Ovary (tissue), 9 donors: Measurements from ENCODE around the gene RAB43. TPM values are rescaled to one million over a fixed set of nuclear protein-coding genes. Genes with fewer than 3 reads are reported as not detected.
A peak's percentile ranks its signal among the peaks of the same experiment; 100 is the strongest.

Experiments used
- DNase-seq, 5 donors: peaks; one replicate each; pipeline ENCODE4 v3.0.0-alpha.2; 2019 to 2020
- H3K27ac ChIP-seq, 2 donors: fragments of 200-600 bp; one replicate each; pipeline versions ENCODE4 v1.5.1 to v1.8.0; 2019 to 2022
- H3K27me3 ChIP-seq: fragments of 200-600 bp; one replicate; pipeline ENCODE4 v1.8.0; 2022
- H3K36me3 ChIP-seq: fragments of 200-600 bp; sonication (generic); one replicate; pipeline ENCODE4 v1.5.1; 2019
- H3K4me1 ChIP-seq: one replicate; pipeline ENCODE4 v1.8.1; 2013; ENCODE audit warnings: mild to moderate bottlenecking, moderate library complexity; ENCODE audit not compliant: insufficient read depth
- H3K4me3 ChIP-seq: fragments of 200-600 bp; sonication (generic); one replicate; pipeline ENCODE4 v1.5.1; 2017
- H3K9me3 ChIP-seq, 2 donors: fragments of 200-600 bp in 1 of 2; sonication (generic) in 1 of 2; one replicate each; pipeline versions ENCODE4 v1.5.1 to v1.8.1; 2013 to 2019; ENCODE audit warnings: mild to moderate bottlenecking in 1 of 2, moderate library complexity in 1 of 2
- EP300 ChIP-seq: sonication (generic); formaldehyde crosslinking; IDR thresholded peaks from one replicate; pipeline ENCODE4 v1.6.1; 2017; ENCODE audit warnings: antibody characterized with exemption
- POLR2A ChIP-seq: fragments of 450-650 bp; IDR thresholded peaks from one replicate; pipeline ENCODE4 v1.6.1; 2017; ENCODE audit warnings: antibody characterized with exemption, mild to moderate bottlenecking, moderate library complexity
- WGBS, 3 donors: extraction: QIAGEN DNeasy Blood & Tissue Kit in 1 of 3; methylation state at CpG; one replicate each; pipeline versions ENCODE4 v1.1.5 to v1.1.7; 2013 to 2017; 5-methylcytosine and 5-hydroxymethylcytosine counted together
- intact Hi-C, 4 donors: fragments of 100-400 bp; cut with DNase I; formaldehyde crosslinking; loops; one replicate each; pipeline versions ENCODE4 v1.11.0 to v1.15.1; 2022 to 2023
- polyA plus RNA-seq, 2 donors: library from polyadenylated mRNA; stranded (reverse); fragments of 200-250 nt in 1 of 2; fragments of 350-450 nt in 1 of 2; fragmentation: Illumina TruSeq in 1 of 2; extraction: RNeasy Lipid Tissue Mini Kit (QIAGEN cat#74804) in 1 of 2; gene quantifications; one replicate each; pipeline ENCODE4 v1.2.3, GENCODE V29; 2013 to 2014
- total RNA-seq, 7 donors: library from RNA; depleted of rRNA in 2 of 7; stranded (reverse); fragments of >200 nt in 2 of 7; fragmentation: NEBNext Ultra II Directional in 3 of 7; extraction: Animal tissue kit (Norgen Biotek cat#: 25700) in 3 of 7; gene quantifications; one replicate each; pipeline versions ENCODE4 v1.1.0 to v1.2.4, GENCODE V29; 2016 to 2023
- TF ChIP-seq, protein P1 (sequence below), 3 donors: fragments of 450-650 bp in 2 of 3; fragments of 200-600 bp in 1 of 3; IDR thresholded peaks; one replicate each; pipeline versions ENCODE4 v1.5.1 to v1.8.0; 2016 to 2022; ENCODE audit warnings: antibody characterized with exemption in 3 of 3, mild to moderate bottlenecking in 1 of 3
- donor health status: DM: no; HTN: no; CAD: no; lungs with moderate emphysema.
- donor health status: DM: no; HTN: no; CAD: no.
- donor health status: Bipolar disorder and iron deficiency.
- donor health status: DM: yes; HTN: yes; CAD: no.
- donor health status: DM: no; HTN: no; CAD: no.
- donor health status: DM: yes; HTN: yes; CAD: no.

RAB43 gene
- total and polyA plus RNA-seq, 9 donors, result 0.88 to 37.7 (median 23.4) TPM

DNA sequence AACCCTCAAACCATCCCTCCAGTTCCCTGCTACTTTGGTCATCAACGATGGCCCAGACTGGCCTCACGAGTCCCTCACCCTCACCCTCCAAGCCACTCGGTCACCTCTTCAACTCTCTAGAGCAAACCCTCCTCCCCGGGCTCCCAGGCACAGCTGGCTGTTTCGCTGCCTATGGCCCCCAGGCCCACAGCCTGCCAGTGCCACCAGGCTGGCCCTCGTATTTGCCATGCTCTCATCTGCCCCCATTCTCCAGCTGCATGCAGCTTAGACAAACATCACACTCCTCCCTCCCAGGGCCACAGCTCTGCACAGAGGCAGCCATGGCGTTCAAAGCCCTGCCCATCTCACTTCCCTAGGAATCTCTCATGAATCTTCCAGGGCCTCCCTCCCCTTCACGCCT lies 13.8 kb downstream of the RAB43 start:
- TF ChIP-seq, protein P1, sequence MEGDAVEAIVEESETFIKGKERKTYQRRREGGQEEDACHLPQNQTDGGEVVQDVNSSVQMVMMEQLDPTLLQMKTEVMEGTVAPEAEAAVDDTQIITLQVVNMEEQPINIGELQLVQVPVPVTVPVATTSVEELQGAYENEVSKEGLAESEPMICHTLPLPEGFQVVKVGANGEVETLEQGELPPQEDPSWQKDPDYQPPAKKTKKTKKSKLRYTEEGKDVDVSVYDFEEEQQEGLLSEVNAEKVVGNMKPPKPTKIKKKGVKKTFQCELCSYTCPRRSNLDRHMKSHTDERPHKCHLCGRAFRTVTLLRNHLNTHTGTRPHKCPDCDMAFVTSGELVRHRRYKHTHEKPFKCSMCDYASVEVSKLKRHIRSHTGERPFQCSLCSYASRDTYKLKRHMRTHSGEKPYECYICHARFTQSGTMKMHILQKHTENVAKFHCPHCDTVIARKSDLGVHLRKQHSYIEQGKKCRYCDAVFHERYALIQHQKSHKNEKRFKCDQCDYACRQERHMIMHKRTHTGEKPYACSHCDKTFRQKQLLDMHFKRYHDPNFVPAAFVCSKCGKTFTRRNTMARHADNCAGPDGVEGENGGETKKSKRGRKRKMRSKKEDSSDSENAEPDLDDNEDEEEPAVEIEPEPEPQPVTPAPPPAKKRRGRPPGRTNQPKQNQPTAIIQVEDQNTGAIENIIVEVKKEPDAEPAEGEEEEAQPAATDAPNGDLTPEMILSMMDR (IDR thresholded peaks at IDR 0.05), result no peak
- TF ChIP-seq POLR2A (no peak), EP300 (no peak)
- Histone ChIP-seq H3K27ac (no peak overlapping the region), H3K36me3 (no peaks in the 10 kb centered on the region), H3K4me1 (peaks cover 22% of the 10 kb centered on the region), H3K27me3 (no peaks in the 10 kb centered on the region), H3K4me3 (no peak overlapping the region), H3K9me3 (no peaks in the 10 kb centered on the region)
- intact Hi-C loops, result no loop called here
- no peak for DNase-seq
- 83 to 89% (median 86%) methylated on average over 8 of the region's 8 CpGs for WGBS, 3 donors

DNA sequence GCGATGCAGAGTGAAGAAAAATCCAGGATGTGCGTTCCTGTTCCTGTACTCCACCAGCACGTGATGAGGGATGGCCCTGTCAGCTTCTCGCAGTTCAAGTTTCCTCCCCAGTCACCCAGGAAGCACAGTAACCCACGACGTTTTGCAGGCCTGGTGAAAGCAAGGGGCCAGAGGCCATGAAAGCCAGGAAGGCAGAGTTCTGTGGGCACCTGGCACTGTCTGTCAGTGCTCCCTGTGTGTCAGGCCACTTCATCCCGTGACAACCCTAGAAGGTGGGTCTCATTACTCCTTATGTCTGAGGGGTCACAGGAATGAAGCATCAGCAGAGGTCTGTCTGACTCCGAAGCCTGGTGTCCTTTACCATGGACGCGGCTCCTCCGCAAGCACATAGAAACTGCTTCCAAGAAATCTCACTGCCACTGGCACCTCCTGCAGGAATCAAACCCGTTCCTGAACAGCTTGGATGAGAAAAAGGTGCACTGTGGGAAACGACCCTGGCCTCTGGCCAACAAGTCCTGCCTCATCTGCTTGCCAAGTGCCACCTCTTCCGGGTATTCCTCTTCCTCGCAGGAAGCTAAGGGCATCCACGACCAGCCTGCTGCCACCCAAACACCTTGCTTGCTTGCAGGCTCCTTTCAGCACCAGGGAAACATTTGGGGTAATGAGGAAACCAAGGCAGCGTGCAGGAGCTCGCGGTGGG lies 14.6 kb downstream of the RAB43 start:
- H3K4me1 ChIP-seq, result peaks cover 20% of the 10 kb centered on the region
- H3K4me3 ChIP-seq, result no peak overlapping the region
- 64 to 70% (median 69%) methylated on average over 19 of the region's 19 CpGs for WGBS, 3 donors
- no peak for TF ChIP-seq POLR2A
- TF ChIP-seq, protein P1 (IDR thresholded peaks at IDR 0.05), result no peak
- no peaks in the 10 kb centered on the region for H3K36me3 ChIP-seq
- intact Hi-C loops, result no loop called here
- no peaks in the 10 kb centered on the region for H3K27me3 ChIP-seq
- no peaks in the 10 kb centered on the region for H3K9me3 ChIP-seq
- no peak for DNase-seq
- H3K27ac ChIP-seq, result no peak overlapping the region

DNA sequence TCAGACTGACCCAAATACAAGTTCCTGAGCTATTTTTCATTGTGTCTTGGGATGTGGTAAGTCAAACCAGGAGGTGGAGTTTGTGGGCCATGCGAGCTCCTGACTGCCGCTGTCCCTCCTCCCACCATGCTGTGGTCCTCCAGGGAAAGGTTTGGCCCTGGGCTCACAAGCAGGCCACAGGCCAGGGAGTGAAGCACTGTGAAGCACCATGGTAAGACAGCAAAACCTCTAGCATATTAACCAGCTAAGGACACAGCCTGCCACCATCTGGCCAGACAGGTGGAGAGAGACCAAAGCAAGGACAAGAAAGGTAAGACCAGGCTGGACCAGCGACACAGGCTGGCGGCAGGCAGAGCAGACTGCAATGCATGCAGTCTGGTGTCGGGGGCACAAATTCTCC lies 15.3 kb downstream of the RAB43 start:
- H3K36me3 ChIP-seq, result no peaks in the 10 kb centered on the region
- H3K27me3 ChIP-seq, result no peaks in the 10 kb centered on the region
- no peaks in the 10 kb centered on the region for H3K9me3 ChIP-seq
- DNase-seq, result peak in 2 of 5 donors; percentile 43 to 48
- intact Hi-C loops, result no loop called here
- H3K4me1 ChIP-seq, result peaks cover 21% of the 10 kb centered on the region
- H3K4me3 ChIP-seq, result no peak overlapping the region
- TF ChIP-seq, protein P1 (IDR thresholded peaks at IDR 0.05), result no peak
- TF ChIP-seq POLR2A, result no peak
- TF ChIP-seq EP300, result no peak
- H3K27ac ChIP-seq, result no peak overlapping the region
- 55 to 61% (median 57%) methylated on average over 5 of the region's 5 CpGs for WGBS, 3 donors

DNA sequence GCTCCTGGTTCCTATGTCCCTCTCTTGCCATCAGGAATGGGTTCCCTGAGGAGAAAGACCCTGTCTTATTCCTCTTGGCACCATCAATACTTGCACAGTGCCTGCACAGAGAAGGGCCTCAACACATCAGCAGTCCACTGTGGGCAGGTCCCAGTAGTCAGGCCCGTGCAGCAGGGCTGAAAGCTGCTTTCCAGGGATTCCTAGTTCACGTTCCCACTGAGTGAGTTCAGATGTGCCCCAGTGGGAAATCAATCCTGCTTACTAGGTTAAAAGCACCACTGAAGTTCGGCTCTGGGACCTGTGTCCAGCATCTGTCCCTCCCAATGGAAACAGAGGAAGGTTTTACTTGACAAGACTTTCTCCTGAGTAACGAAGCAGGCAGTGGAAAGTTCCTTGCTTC lies 15.7 kb downstream of the RAB43 start:
- no peak overlapping the region for H3K27ac ChIP-seq
- intact Hi-C loops, result no loop called here
- no peak for DNase-seq
- H3K27me3 ChIP-seq, result no peaks in the 10 kb centered on the region
- peaks cover 19% of the 10 kb centered on the region for H3K4me1 ChIP-seq
- H3K36me3 ChIP-seq, result no peaks in the 10 kb centered on the region
- no peaks in the 10 kb centered on the region for H3K9me3 ChIP-seq
- WGBS, 3 donors, result 12 to 31% (median 14%) methylated on average over 4 of the region's 4 CpGs
- no peak overlapping the region for H3K4me3 ChIP-seq
- TF ChIP-seq POLR2A (no peak), EP300 (no peak)
- TF ChIP-seq, protein P1 (IDR thresholded peaks at IDR 0.05), result no peak
